HCEC 1CT (cell line): Measurements from ENCODE around the gene OR6K6.

Experiments
- DNase-seq: peaks from one replicate; pipeline ENCODE4 v3.0.0-alpha.2; 2017

The OR6K6 gene, protein sequence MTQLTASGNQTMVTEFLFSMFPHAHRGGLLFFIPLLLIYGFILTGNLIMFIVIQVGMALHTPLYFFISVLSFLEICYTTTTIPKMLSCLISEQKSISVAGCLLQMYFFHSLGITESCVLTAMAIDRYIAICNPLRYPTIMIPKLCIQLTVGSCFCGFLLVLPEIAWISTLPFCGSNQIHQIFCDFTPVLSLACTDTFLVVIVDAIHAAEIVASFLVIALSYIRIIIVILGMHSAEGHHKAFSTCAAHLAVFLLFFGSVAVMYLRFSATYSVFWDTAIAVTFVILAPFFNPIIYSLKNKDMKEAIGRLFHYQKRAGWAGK

DNA sequence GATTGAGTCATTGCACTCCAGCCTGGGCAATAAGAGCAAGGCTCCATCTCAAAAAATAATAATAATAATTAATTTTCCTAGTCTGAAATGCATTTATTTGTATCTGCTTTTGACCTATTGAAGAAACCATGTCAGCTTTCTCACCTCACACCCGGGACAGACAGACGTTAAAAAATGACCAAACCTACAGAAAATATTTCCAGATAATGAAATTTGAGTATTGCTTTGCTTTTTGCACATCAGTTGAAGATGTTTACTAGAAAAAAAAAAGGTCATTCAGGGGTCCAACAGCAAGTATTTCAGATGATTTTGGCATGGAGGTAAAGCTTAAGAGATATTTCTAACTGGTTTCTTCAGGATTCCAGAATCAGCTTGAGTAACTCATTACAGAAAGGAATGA is at the start of gene OR6K6:
Gene OR6K6, plus strand, starts transcription at position 301 of the 400 bp plus-strand sequence. CDS start 168 bp downstream, outside the sequence.
- no peak for DNase-seq

GRCh38 chr1:158706096-158706495 is 48.4 kb upstream of the OR6K6 start:
- no peak for DNase-seq

GRCh38 chr1:158711098-158711497 is 43.4 kb upstream of the OR6K6 start:
- DNase-seq: no peak

DNA sequence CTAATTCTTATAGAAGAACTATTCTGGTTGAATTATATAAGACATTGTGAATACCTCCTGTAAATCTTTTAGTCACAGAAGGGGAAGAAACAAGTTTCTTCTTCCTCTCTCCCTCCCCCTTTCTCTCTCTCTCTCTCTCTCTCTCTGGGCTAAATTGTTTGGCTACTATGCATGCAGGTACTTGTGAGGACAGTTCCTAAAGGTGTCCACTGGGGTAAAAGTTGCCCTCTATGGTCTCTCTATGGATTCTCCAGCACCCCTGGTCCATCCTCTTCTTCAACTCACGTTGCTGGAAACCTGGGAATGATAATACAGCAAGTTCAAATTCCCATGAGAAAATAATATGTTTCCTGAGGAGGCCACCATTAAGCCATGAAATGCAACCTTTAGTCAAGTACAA is 39.8 kb upstream of the OR6K6 start:
- DNase-seq: no peak

DNA sequence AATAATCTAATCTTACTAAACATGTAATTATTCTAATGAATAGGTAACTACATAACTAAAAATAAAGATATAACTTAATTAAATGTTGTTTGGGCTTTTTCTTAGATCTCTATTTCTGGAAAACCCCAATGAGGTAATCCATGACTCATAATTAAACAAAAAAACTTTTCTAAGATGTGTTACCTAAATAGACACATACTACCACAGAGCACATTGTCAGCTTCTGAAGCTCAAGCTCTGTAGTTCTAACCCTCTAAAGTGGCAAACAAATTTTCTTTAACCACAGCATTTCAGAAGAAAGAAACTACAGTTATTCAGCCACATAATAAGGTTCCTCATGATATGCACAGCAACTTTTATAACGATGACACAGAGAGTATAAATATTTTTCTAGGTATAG is 38.2 kb upstream of the OR6K6 start:
- DNase-seq: no peak

DNA sequence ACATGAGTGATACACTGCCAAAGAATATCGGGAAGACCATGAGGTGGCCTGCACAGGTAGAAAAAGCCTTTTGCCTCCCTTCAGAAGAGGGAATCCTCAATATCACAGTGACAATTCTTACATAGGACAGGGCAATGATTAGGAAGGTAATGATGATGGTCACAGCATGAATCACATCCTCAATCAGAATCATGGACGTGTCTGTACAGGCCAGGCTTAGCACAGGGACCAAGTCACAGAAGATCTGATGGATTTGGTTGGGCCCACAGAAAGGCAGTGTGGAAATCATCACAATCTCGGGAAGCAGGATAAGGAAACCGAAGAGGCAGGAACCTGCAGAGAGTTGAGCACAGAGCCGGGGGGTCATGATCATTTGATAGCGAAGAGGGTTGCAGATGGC is 37.2 kb upstream of the OR6K6 start:
- DNase-seq: no peak

DNA sequence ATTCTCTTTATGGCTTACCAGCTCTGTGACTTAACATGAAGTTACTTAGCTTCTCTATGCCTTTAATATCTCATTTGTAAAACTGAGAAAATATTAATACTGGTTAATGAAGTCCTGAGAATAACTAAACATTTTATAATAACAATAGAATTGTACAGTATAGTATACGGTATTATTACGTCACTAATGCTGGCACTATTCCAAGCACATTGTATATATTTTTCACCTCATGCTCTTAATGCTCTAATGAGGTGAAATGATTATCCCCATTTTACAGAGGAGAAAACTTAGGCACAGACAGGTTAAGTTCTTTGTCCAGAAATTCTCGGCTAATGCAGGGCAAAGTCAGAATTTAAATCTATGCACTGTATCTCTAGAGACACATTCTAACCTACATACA is 34.9 kb upstream of the OR6K6 start:
- DNase-seq: no peak

DNA sequence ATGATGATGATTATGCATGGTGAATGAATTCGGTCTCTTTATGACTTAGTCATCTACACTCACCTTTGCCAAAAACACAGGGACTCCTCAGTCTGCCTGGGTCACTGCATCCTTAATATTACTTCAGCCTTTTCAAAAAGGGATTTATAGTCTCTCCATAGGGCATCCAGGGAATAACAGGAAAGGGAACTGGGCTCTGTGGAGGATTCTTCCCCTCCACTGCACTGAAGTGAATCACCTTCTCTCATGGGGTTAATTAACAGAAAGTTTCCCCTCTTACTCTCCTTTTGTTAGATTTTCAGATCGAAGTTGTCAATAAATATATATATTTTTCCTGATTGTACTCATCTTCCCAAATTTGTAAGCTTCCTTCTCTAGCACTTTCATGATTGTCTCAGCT is 33.9 kb upstream of the OR6K6 start, which contains the start of gene OR6K3:
Gene OR6K3, minus strand, starts transcription at position 101 of the 400 bp plus-strand sequence. CDS start 2,605 bp downstream, outside the sequence.
- DNase-seq: no peak

DNA sequence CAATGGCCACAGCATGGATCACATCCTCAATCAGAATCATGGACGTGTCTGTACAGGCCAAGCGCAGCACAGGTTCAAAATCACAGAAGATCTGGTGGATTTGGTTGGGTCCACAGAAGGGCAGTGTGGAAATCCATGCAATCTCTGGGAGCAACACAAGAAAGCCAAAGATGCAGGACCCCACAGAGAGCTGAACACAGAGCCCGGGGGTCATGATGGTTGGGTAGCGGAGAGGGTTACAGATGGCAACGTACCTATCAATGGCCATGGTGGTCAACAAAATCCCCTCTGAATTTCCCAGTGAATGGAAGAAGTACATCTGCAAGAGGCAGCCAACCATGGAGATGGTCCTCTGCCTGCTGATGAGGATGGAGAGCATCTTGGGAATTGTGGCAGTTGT is 30.1 kb upstream of the OR6K6 start:
- no peak for DNase-seq

- DNase-seq: no peak
Measured at GRCh38 chr1:158728510-158729225, 25.9 kb upstream of the OR6K6 start.

- DNase-seq: no peak
Measured at GRCh38 chr1:158730453-158730852, 24.1 kb upstream of the OR6K6 start.

- no peak for DNase-seq
Measured at GRCh38 chr1:158731707-158732106, 22.8 kb upstream of the OR6K6 start.

DNA sequence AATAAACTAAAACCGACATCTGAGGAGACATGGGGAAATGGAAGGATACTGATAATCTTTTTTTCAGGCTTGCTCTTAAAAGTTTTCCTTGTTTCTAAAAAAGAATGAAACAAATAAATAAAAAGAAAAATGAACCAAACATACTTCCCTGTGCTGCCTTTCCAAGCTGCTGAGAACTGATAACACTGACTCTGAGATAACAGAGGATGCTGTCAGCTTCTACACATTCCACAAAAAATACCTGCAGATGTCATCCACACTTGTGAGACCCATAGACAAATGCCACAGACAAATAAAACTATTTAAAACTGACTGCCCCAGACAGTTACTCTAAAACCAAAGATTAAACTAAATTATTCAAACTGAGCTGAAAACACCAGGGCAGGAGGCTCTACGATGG is 22.0 kb upstream of the OR6K6 start:
- no peak for DNase-seq

DNA sequence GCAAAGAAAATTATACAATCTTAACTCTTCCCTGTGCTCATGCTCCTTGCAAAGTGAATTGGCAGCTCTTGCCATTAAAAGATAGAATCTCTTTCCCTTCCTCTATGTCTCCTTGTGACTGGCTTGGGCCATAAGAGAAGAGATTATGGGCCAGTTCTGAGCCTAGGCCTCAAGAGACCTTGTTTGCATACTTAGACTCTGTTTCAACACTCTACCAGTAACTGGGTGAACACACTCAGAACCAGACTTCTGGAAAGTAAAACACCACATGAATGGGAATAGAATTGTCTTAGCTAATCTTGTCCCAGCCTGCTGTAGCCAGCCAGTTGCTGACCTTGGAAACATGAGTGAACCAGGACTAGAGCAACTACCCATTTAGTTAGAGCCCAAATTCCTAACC is 18.7 kb upstream of the OR6K6 start:
- DNase-seq: no peak

GRCh38 chr1:158752155-158752712 is 2.3 kb upstream of the OR6K6 start:
- DNase-seq: no peak

- DNase-seq: no peak
Measured at GRCh38 chr1:158771950-158772866, 17.7 kb downstream of the OR6K6 start, which contains the start of gene OR6N1. OR6N1 (minus strand) TSS chr1:158772195; CDS start chr1:158766682, 5,513 bp downstream.

DNA sequence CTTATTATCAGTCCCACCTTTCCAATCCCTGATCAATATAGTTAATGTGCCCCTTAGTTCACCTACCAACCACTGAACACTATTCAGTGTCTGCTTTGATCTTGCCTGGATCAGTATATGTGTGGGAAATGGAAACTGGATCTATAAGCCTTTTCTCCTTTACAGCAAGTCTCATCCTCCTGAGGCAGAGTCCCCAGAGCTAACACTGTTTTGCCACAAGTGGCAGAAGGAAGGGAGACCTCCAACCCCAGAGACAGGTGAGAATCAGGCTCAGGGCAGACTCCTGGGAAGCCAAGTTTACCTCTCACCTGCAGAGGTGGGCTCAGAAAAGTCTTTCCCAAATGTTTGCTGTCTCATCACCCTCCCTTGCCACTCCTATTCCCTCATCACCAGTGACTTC is 26.6 kb downstream of the OR6K6 start, which contains the start of gene OR6N2:
Gene OR6N2, minus strand, starts transcription at position 101 of the 400 bp plus-strand sequence. CDS start 3,569 bp downstream, outside the sequence.
- no peak for DNase-seq

- no peak for DNase-seq
Measured at GRCh38 chr1:158793604-158794003, 39.1 kb downstream of the OR6K6 start.

DNA sequence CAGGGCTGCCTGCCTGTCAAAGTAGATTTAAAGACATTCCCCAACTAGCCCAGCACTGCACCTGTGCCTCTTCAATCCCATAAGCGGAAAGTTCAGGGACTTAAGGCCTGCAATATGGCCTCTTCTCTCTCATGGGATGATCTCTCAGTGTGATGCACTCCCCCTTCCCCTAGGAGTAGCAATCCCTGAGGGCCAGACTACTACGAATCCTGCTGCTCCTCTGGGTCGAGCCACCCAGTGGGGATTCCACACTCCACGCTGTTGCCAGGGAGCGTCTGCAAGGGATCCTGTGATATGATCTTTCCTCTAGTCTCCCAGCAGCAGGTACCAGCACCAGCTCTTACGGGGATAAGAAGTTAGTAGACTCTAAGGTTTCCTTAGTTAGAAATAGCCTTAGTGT is 39.7 kb downstream of the OR6K6 start:
- no peak for DNase-seq

DNA sequence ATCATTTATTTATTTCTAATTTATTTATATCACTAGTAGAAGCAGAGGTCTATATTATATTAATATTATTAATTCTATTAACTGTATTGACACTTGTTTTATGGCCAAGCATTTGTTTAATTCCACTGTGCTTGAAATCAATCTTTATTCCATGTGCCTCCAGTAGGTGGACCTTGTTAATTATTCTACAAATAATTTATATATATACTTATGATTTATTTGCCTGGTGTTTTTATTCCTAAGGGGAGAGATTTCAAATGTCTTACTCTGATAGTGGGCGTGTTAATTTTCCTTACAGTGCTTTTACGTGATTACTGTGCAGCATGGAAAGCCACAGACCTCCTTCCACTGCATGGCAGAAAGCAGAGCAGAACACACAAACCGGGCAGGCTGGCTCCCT is 44.0 kb downstream of the OR6K6 start:
- peak; percentile 16 for DNase-seq

DNA sequence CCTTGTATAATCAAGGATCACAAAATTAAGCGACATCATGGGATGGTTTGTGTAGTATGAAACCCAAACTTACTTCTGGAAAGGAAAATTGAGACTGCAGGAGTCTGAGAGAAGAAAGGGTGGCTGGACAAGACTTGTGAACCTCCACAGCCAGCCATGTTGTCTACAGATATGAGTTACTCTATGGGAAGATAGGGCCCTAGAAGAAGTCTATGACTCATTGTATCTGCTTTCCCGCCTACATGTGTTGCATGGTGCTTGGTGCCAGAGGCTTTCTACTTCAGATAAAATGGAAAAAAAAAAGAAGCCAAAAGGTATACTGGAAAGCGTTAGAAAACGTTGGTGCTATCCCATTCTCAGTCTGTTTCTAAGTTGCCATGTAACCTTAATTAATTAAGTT is 45.2 kb downstream of the OR6K6 start:
- no peak for DNase-seq

DNA sequence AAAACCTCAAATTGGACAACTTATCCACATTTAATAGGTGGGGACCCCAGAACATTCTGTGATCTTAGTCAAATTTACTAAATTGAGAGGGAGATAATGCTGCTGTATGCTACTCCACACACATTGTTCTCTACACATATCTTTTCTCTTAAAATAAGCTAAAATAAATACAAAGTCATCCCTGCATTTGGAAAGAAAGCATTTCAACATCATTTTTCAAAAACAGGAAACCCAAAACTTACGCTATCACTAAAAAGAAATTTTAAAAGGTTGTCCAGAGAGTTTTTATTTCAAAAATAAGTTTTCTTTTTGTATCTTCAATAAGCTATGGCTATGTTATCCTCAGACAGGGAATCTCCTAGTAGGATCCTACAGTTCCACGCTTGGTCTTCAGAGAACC is 46.0 kb downstream of the OR6K6 start:
- no peak for DNase-seq

- DNase-seq: no peak
Measured at GRCh38 chr1:158801396-158801795, 46.9 kb downstream of the OR6K6 start.
